HepG2 (cell line): ENCODE data around the gene ALDH3A1. TPM values are rescaled to one million over a fixed set of nuclear protein-coding genes. Genes with fewer than 3 reads are reported as not detected.
A peak's percentile ranks its signal among the peaks of the same experiment; 100 is the strongest.

Source experiments
- ATF7 ChIP-seq, 2 experiments: fragments of 450-650 bp in 1 of 2; sonication (generic) in 1 of 2; formaldehyde crosslinking in 1 of 2; IDR thresholded peaks; 2 replicates each; pipeline versions ENCODE4 v1.4.0 to v1.6.1; 2016 to 2020; ENCODE audit warnings: antibody characterized with exemption in 1 of 2, mild to moderate bottlenecking in 1 of 2, missing genetic modification reagents in 1 of 2
- ATF7-NPFF ChIP-seq: sonication (generic); formaldehyde crosslinking; IDR thresholded peaks from 2 replicates; pipeline ENCODE4 v1.8.1; 2023; ENCODE audit warnings: mild to moderate bottlenecking, low read depth, missing genetic modification reagents, moderate library complexity
- EZH2 ChIP-seq: conservative IDR thresholded peaks from 2 replicates; pipeline ENCODE4 v1.6.1; 2012; ENCODE audit warnings: mild to moderate bottlenecking, low read depth, low read length, moderate library complexity
- LRRFIP1 ChIP-seq: sonication (generic); formaldehyde crosslinking; conservative IDR thresholded peaks from 2 replicates; pipeline ENCODE4 v1.4.0; 2020; ENCODE audit warnings: missing genetic modification reagents
- MLX ChIP-seq: IDR thresholded peaks from 2 replicates; pipeline ENCODE4 v1.6.1; 2016
- MTA1 ChIP-seq: sonication (generic); formaldehyde crosslinking; IDR thresholded peaks from 2 replicates; pipeline ENCODE4 v1.4.0; 2020; ENCODE audit warnings: missing genetic modification reagents, mild to moderate bottlenecking, borderline replicate concordance
- NFRKB ChIP-seq: fragments of 450-650 bp; IDR thresholded peaks from 2 replicates; pipeline ENCODE4 v1.6.1; 2017
- NR1H2 ChIP-seq: sonication (generic); formaldehyde crosslinking; IDR thresholded peaks from 2 replicates; pipeline ENCODE4 v1.8.1; 2022; ENCODE audit warnings: low read depth, missing genetic modification reagents, borderline replicate concordance
- SALL1 ChIP-seq: sonication (generic); formaldehyde crosslinking; IDR thresholded peaks from 2 replicates; pipeline ENCODE4 v1.8.0; 2022; ENCODE audit warnings: mild to moderate bottlenecking, missing genetic modification reagents
- TOPORS ChIP-seq: sonication (generic); formaldehyde crosslinking; IDR thresholded peaks from 2 replicates; pipeline ENCODE4 v1.8.0; 2023; ENCODE audit warnings: mild to moderate bottlenecking, missing genetic modification reagents
- USF2 ChIP-seq, 2 experiments: sonication (generic) in 1 of 2; formaldehyde crosslinking in 1 of 2; IDR thresholded peaks; 2 replicates each; pipeline versions ENCODE4 v1.5.1 to v1.6.1; 2011 to 2020; ENCODE audit warnings: borderline replicate concordance in 1 of 2, low read depth in 1 of 2, low read length in 1 of 2, mild to moderate bottlenecking in 1 of 2, missing genetic modification reagents in 1 of 2, moderate library complexity in 1 of 2
- YEATS4 ChIP-seq: sonication (generic); formaldehyde crosslinking; IDR thresholded peaks from 2 replicates; pipeline ENCODE4 v1.4.0; 2020; ENCODE audit warnings: missing genetic modification reagents, borderline replicate concordance
- ZFP36 ChIP-seq: fragments of 150-350 bp; IDR thresholded peaks from 2 replicates; pipeline ENCODE4 v1.6.1; 2018; ENCODE audit warnings: borderline replicate concordance, low read length, low read depth; ENCODE audit not compliant: partially characterized antibody
- ZMYM3 ChIP-seq: sonication (generic); formaldehyde crosslinking; IDR thresholded peaks from 2 replicates; pipeline ENCODE4 v1.5.1; 2020; ENCODE audit warnings: mild to moderate bottlenecking, missing genetic modification reagents
- ZNF503 ChIP-seq: sonication (generic); formaldehyde crosslinking; IDR thresholded peaks from 2 replicates; pipeline ENCODE4 v1.4.0; 2020; ENCODE audit warnings: missing genetic modification reagents
- ZNF567 ChIP-seq: sonication (generic); formaldehyde crosslinking; IDR thresholded peaks from 2 replicates; pipeline ENCODE4 v1.8.1; 2023; ENCODE audit warnings: mild to moderate bottlenecking, missing genetic modification reagents, borderline replicate concordance
- ZNF83 ChIP-seq: sonication (generic); formaldehyde crosslinking; IDR thresholded peaks from 2 replicates; pipeline ENCODE4 v1.4.0; 2020; ENCODE audit warnings: missing genetic modification reagents, mild to moderate bottlenecking, borderline replicate concordance
- ZNF879 ChIP-seq: sonication (generic); formaldehyde crosslinking; IDR thresholded peaks from 2 replicates; pipeline ENCODE4 v1.8.1; 2023; ENCODE audit warnings: missing genetic modification reagents
- polyA plus RNA-seq, 8 experiments: library from polyadenylated mRNA; depleted of rRNA in 3 of 8; stranded (reverse) in 7 of 8; unstranded in 1 of 8; fragments of >200 nt; fragmentation: Illumina TruSeq in 4 of 8; extraction: Trizol in 4 of 8; gene quantifications; 2 replicates each; pipeline versions ENCODE4 v1.2.1 to v1.2.3, GENCODE V29; 2011 to 2016; ENCODE audit warnings: low read depth in 4 of 8, missing spikeins in 1 of 8, mixed read lengths in 1 of 8; ENCODE audit not compliant: insufficient read depth in 1 of 8
- total RNA-seq, 5 experiments: library from RNA; depleted of rRNA; stranded (reverse); fragments of >200 nt; fragmentation: Illumina TruSeq; extraction: Trizol; gene quantifications; 2 replicates each; pipeline ENCODE4 v1.2.3, GENCODE V29; 2016; ENCODE audit warnings: low read depth in 1 of 5

ALDH3A1 gene
- total and polyA plus RNA-seq, 2 of the 13 experiments (the other 11 are each of a cell fraction or from before 2014, with no cell fraction given) = 0.07 to 0.62 TPM

GRCh38 chr17:19720631-19721426 lies 27.3 kb downstream of the ALDH3A1 start (continued):
- TF ChIP-seq ZNF567 (CRISPR knock-in tag) = no peak
- TF ChIP-seq ZFP36 = no peak
- TF ChIP-seq ZMYM3 (CRISPR knock-in tag) = peak; percentile 75
- TF ChIP-seq ATF7 (IDR thresholded peaks at IDR 0.05) = no peak
- TF ChIP-seq ATF7 (CRISPR knock-in tag; IDR thresholded peaks at IDR 0.05) = 0 out of 2 replicates have a peak, but pooled peaks have one; percentile 64
- no peak for TF ChIP-seq ZNF83 (CRISPR knock-in tag)
- TF ChIP-seq ZNF503 (CRISPR knock-in tag) = no peak
- TF ChIP-seq ZNF879 (CRISPR knock-in tag) = no peak
- peak; percentile 85 for TF ChIP-seq SALL1
- no peak for TF ChIP-seq EZH2
- TF ChIP-seq NFRKB = no peak
- peak; percentile 93 for TF ChIP-seq MTA1 (CRISPR knock-in tag)
- no peak for TF ChIP-seq YEATS4
- TF ChIP-seq USF2 (IDR thresholded peaks at IDR 0.05; ENCODE audit: low read depth, low read length) = peak; percentile 78
- peak; percentile 95; the same call in 1 of the 2 replicates for TF ChIP-seq USF2 (CRISPR knock-in tag; IDR thresholded peaks at IDR 0.05; ENCODE audit: borderline replicate concordance)
- TF ChIP-seq LRRFIP1 (CRISPR knock-in tag) = no peak
- TF ChIP-seq NR1H2 (CRISPR knock-in tag) = no peak
- peak; percentile 91 for TF ChIP-seq MLX (CRISPR knock-in tag)
- no peak for TF ChIP-seq ATF7-NPFF (CRISPR knock-in tag)
- TF ChIP-seq TOPORS (CRISPR knock-in tag) = no peak
